GM19099 (cell line): ENCODE results near the gene PTP4A2.

Experiments used
- POLR2A ChIP-seq: IDR thresholded peaks from 3 replicates; pipeline ENCODE4 v1.6.1; 2011; ENCODE audit warnings: low read depth; ENCODE audit not compliant: insufficient read length; ENCODE audit errors: extremely low read depth

PTP4A2 gene

DNA sequence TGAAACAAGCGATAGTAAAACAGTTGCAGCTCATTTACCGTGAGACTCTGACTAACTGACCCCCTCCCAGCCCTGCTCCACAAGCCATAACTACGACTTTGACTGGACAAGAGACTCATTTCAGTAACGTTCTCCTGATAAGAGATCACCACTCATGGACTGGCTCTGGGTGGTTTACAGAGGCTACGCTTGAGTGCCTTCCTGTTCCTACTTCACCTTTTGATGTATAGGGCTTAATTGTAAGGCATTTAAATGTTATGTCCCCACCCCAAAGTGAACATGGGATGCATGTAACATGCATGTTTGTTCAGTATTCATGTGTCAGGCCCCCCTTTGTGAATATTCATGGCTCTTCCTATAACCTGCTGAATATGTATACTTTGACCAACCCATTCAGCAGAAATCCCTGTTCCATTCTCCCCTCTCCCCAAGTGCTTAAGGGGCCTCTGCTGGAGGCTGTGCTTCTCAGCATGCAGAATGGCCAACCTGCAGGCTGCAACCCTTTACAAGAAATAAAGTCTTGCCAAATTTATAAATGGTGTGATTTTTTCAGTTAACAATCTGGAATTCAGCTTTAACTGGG, 71.6 kb downstream of the PTP4A2 start:
- TF ChIP-seq POLR2A, result no peak

DNA sequence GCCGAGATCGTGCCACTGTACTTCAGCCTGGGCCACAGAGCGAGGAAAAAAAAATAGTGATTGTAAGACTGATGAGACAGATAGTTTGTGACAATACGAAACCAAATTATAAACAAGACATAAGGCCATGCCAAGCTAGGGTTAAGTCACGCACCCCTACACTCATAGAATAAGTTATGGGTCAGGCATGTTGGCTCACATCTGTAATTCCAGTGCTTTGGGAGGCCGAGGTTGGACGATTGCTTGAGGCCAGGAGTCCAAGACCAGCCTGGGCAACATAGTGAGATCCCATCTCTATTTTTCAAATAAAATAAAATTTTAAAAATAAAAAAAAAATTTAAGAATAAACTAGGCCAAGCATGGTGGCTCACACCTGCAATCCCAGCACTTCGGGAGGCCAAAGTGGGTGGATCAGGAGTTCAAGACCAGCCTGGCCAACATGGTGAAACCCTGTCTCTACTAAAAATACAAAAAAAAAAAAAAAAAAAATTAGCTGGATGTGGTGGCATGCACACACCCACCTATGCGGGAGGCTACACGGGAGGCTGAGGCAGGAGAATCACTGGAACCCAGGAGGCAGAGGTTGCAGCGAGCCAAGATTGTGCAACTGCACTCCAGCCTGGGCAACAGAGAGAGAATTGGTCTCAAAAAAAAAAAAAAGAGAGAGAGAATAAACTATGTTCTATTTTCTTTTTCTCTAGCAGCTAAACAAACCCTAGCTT, 72.3 kb downstream of the PTP4A2 start:
- no peak for TF ChIP-seq POLR2A

DNA sequence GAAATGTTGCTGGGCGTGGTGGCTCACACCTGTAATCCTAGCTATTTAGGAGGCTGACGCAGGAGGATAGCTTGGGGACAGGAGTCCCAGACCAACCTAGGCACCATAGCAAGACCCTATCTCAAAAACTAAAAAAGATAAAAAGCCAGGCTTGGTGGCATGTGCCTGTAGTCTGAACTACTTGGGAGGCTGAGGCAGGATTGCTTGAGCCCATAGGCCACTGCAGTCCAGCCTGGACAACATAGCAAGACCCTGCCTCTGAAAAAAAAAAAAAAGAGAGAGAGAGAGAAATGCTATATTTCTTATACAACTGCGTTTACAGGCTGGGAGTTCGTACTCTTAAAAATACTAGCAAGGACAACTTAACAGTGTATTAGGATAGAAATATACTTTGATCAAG, 76.1 kb downstream of the PTP4A2 start:
- TF ChIP-seq POLR2A, result no peak

DNA sequence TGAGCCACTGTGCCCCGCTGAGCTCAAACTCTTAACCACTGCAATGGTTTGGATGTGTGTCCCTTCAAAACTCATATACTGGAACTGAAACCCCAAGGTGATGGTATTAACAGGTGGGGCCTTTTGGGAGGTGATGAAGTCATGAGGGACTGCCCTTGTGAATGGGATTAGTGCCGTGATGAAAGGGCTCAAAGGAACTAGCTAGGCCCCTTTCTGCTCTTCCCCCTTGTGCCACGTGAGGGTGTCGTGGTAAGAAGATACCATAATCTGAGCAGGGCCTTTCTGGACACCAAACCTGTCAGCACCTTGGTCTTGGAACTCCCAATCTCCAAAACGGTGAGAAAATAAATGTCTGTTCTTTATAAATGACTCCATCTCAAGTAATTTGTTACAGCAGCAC, 76.8 kb downstream of the PTP4A2 start:
- no peak for TF ChIP-seq POLR2A

DNA sequence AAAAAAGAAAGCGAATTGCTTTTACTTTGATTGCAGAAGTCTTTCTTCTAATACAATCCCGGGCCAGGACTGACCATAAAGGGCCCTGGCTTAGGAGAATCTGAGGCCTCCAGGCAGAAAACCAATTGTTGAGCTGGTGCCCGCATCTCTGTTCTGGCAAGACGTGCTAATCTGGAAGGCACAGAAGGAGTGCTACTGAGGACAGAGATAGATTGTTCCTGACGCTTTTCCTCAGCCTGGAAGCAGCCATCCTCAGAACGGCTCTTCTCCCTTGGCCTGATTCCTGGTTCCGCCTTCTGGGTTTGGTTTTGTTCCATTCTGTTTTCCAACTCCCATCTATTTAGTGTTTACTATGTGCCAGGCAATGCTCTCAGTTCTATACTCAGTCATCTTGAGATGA, 77.6 kb downstream of the PTP4A2 start:
- no peak for TF ChIP-seq POLR2A

DNA sequence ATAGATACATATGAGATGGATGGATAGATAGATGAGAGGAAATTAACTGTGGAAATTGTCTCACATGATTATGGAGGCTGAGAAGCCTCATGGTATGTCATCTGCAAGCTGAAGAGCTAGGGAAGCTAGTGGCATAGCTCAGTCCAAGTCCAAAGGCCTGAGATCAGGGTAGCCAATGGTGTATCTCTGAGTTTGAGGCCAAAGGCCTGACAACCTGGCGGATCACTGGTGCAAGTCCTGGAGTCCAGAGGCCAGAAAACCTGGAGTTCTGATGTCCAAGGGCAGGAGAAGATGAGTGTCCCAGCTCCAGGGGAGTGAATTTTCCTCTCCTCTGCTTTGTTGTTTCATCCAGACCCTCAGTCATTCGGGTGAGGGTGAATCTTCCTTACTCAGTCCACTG, 78.4 kb downstream of the PTP4A2 start:
- TF ChIP-seq POLR2A, result no peak

DNA sequence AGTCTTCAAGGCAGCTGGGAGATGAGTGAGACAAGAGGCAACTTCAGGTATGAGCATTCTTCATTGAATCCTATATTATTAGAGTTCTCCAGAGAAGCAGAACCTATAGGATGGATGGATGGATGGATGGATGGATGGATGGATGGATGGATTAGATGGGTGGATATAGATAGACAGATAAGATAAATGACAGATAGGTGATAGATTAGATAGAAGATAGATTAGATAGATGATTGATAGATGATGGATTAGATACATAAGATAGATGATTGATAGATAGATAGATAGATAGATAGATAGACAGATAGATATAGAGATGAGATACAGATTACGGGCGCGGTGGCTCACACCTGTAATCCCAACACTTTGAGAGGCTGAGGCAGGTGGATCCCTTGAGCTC, 79.1 kb downstream of the PTP4A2 start:
- no peak for TF ChIP-seq POLR2A

DNA sequence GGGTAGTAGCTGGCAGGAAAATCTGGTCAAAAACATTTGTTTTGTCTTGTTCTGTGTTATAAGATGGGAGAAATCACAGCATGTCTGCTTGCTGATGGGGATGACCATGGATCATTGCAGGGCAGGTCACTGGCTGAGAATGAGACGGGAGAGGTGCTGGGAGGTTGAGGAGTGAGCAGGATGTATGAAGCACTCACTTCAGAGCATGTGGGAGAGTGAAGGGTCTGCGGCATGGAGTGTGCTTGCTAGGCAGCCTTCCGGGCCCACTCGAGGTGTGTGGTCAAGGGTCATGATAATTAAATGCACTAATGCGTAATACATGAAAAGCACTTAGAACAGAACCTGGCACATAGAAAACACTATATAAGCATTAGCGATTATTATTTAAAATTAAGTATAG, 80.3 kb downstream of the PTP4A2 start:
- TF ChIP-seq POLR2A, result no peak
